Stimulated activated CD8-positive, alpha-beta memory T cell treated with anti-CD3 and anti-CD28 coated beads, Interleukin-12 subunit alpha, Interleukin-12 subunit beta, amount 100 ng/mL, for 24 hours (primary cell): Measurements from ENCODE around the gene JUN.

Experiments
- DNase-seq: peaks from one replicate; pipeline ENCODE4 v3.0.0-alpha.2; 2020; ENCODE audit errors: extremely low read depth

Gene JUN

GRCh38 chr1:58783090-58783992, 506 bp downstream of the JUN start:
- no peak for DNase-seq

GRCh38 chr1:58782178-58783089, 1.4 kb downstream of the JUN start:
- DNase-seq: peak; percentile 33

GRCh38 chr1:58781541-58782177, 2.2 kb downstream of the JUN start:
- DNase-seq: no peak

GRCh38 chr1:58780836-58781452, 2.9 kb downstream of the JUN start:
- DNase-seq: no peak

DNA sequence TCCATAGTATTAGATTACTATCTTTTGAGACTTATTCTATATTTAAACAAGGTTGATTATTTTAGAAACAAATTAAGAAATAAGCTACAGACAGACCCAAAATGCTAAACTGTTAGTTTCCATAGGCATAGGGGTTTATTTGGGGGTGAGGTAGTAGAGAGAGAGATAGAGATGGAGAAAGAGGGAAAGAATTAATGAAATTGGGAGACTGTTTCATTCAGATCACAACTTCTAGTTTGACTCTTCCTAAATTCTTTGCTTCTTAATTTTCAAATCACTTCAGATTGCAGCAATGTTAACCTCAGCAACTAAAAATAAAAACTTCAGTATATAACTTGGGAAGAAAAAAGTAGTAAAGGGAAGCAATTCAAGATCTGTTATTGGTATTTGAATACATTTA, 3.4 kb downstream of the JUN start:
- DNase-seq: no peak

DNA sequence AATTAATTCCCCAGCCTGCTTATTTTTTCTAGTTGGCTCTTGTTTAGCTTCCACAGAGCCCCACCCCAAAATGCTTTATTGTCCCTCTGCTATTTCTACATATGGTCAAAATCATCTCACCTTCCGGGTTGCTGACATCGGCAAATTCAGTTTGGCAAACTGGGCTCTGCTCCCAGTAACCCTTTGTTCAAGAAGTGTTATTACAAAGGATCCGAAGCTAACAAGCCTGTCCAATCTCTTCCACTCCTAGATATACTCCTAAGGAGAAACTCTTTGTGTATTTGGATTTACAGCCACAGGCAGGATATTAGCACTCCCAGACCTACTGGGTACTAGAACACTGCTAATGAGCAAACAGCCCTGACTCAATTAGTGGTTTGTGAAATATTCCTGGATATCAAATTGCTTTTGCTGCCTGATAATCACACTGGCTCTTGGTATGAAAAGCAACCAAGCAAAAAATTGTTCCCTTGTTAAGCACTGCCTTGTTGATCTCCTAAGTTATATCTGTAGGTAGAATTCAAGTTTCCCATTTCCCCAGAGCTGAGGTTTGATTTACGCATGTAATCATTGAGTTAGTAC, 4.0 kb downstream of the JUN start:
- DNase-seq: no peak

DNA sequence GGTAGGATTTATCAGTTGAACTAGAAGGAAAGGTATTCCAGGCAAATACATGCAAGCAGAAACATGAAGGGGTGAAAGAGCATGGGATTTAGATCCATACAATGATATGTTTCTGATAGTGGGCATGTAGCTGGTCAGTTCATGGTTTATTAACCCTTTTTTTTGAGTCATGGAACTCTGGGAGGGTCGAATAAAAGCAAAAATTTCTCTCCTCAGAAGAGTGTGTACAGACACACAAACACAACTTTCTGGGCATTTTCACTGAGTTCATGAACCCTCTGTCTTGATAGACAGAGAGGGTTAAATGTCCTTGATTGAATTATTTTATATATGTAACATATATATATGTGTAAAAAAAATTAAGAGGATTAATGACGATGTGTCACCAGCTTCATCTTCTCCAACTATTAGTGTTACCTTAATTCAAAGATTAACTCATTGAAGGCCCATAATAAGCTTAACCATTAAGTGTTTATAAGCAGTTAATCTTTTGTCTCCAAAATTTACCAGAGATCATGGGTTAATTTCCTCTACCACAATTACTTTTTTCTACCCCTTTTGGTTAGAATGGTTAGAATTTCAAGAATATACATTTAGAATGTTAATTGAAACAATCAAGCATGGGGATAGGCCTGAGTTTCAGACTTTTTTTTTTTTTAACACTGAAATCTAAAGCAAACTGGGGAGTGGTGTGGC, 4.6 kb downstream of the JUN start:
- no peak for DNase-seq

DNA sequence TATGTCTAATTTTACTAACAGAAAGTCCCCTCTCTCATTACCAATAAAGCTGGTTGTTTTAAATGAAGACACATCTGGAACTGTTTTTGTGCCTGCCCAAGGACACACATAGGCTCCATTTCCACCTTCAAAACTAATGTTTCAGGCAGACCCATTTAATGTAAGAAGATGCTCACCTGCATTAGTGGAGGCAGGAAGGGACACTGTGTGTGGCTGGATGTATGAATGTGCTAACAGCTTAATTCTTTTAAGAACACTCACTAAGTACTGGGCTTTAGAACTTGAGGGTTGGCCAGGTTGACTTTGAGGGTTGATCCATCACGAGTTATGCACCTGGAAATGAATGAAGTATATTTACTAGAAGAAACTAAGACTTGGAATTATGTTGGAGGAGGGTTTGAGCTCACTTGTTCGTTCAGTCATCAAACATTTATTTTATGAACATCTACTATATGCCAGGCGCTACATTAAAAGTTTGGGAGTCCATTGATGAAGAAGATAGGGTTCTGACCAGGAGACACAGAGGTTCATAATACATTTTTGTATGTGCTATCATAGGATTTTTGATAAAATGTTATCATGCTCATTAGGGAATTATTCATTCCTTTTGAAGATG, 5.4 kb downstream of the JUN start:
- no peak for DNase-seq

DNA sequence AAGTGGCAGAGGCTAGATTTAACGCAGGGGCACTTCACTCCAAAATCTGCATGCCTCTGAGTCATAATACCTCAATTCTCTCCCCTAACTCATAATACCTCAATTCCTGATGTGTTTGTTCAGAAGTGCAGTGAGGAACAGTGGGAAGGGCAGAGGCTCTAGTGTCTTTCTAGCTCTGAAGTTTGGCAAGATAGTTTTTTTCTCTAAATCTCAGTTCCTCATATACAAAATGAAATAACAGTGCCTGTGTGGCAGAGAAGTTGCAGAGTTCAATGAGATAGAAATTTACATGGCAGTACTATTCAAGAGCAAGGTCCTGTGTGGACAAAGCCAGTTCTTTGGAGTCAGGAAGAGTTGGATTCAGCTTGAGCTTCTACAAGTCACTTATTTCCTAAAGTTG, 9.8 kb downstream of the JUN start:
- no peak for DNase-seq

- no peak for DNase-seq
These were observed 10.4 kb downstream of the JUN start for GRCh38 chr1:58773406-58773840.

GRCh38 chr1:58769809-58770320, 14.0 kb downstream of the JUN start:
- DNase-seq: no peak

- DNase-seq: no peak
These were observed 14.7 kb downstream of the JUN start for GRCh38 chr1:58768971-58769808.

DNA sequence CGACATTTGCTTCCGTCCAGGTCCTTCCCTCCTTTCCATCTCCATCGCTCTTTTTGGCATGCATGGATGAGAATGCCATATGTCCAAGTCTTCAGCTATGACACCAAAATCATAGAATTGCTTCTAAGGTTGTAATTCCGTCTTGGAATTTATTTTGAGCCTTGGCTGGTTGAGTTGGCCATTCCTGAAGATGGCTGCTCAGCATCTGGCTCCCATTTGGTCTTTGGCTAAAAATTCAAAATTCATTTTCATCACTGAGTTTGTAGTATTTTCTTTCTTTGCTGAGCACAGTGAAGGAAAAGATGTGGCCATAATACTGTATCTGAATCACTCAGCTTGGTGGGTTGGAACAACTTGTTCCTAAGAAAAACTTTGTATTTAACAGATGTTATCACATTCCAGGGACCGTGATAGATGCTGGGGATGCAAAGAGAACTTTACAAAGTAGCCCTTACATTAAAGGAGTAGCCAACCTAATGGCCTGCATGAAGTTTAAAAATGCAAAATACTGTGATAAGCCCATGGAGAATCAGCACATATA, 15.6 kb downstream of the JUN start:
- no peak for DNase-seq

- no peak for DNase-seq
These were observed 16.7 kb downstream of the JUN start for GRCh38 chr1:58767143-58767542.

DNA sequence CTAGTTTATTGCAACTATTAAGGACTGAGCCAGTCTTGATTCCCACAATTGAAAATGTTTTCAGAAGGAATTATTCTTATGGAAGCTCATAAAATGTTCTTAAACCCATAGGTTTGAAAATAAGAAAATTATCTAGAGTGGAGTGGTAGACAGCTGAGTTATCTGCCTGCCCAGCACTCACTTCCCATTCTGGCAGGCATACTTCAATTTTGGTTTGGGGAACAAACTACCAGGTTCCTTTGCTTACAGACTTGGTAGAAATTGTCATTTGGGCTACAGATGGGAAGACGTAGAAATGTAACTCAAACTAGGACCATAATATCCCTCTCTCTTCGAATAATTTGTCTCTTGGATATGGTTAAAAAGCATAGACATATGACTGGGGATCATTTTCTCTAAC, 18.4 kb downstream of the JUN start:
- DNase-seq: no peak

DNA sequence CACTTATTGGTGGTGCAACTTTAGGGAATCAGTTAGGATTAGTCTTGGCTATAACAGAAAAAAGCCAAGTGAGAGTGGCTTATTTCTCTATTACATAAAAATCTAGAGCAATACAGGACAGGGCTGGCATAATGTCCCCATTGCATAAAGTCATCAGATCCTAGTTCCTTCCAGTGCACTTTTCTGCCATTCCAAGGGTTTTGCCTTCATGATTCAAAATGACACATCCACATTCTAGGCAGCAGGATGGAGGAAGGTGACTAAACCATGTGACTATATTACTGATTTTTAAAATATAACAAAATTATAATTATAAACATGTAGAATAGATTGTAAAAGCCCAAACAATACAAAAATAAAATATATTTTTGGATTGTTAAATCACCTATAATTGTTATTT, 18.8 kb downstream of the JUN start:
- DNase-seq: no peak

DNA sequence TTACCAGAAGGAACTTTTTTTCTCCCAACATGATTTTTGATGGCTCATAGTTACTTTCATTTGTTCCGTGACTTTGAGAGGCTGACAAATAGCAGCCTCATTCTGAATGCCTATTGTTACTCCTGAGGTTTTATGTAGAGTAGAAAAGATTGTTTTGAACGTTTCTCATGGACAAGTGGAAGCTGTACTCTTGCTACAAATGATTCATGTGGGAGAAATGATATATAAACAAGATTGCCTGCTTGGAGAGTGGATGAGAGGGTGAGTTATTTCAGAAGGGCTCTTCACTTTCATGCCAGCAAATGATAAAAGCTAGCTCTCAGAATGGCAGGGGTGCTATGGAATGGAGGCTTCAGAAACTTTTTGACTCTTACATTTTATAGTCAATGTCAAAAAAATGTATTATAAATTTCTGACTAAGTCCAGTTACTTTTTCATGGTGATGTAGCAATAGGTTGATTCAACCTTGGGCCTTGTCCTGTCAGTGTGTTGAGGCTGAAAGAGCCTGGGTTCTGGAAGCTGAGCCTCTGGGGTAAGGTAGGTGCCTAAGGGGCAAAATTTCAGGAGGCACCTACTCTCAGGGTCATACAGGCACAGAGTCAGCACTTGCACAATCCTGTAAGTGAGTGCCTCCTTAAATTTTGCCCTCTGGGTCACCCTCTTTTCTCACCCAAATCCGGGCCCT, 19.4 kb downstream of the JUN start:
- no peak for DNase-seq

GRCh38 chr1:58763214-58763613, 20.6 kb downstream of the JUN start:
- DNase-seq: no peak
